Measurements from ENCODE around the gene TMEM167B.

- no peak for TF ChIP-seq CTCF (IDR thresholded peaks at IDR 0.05; ENCODE audit: low read depth, low read length, missing input control)
- TF ChIP-seq REST (IDR thresholded peaks at IDR 0.05) = no peak
- no peak for TF ChIP-seq JUND (IDR thresholded peaks at IDR 0.05)
- TF ChIP-seq SP1 (IDR thresholded peaks at IDR 0.05) = no peak
- TF ChIP-seq GABPA (IDR thresholded peaks at IDR 0.05 in 1 of 2, conservative IDR thresholded peaks at IDR 0.05 in 1 of 2) = no peak
- TF ChIP-seq ZBTB33 (IDR thresholded peaks at IDR 0.05) = no peak
- no peak for TF ChIP-seq EGR1 (IDR thresholded peaks at IDR 0.05; ENCODE audit: low read depth in 2 of 2)
- no peak for TF ChIP-seq RAD21 (IDR thresholded peaks at IDR 0.05)
- no peak for TF ChIP-seq TAF1 (conservative IDR thresholded peaks at IDR 0.05)
Observed at GRCh38 chr1:109131800-109132199, 41.2 kb downstream of the TMEM167B start.

All from liver (tissue), 3 donors.